Mesenteric fat pad (tissue), 1 donor: Measurements from ENCODE around the gene SUPT6H. TPM values are rescaled to one million over a fixed set of nuclear protein-coding genes. Genes with fewer than 3 reads are reported as not detected.

Source experiments
- DNase-seq: peaks from one replicate; pipeline ENCODE4 v3.0.0-alpha.2; 2020; ENCODE audit warnings: low spot score
- total RNA-seq: library from RNA; stranded (reverse); fragmentation: NEBNext Ultra II Directional; extraction: Animal tissue kit (Norgen Biotek cat#: 25700); gene quantifications from one replicate; pipeline ENCODE4 v1.2.1, GENCODE V29; 2021
- donor health status: DM: yes; HTN: yes; CAD: no.

The SUPT6H gene
- total RNA-seq, 1 donor from 2014 or later: 76.6 TPM

DNA sequence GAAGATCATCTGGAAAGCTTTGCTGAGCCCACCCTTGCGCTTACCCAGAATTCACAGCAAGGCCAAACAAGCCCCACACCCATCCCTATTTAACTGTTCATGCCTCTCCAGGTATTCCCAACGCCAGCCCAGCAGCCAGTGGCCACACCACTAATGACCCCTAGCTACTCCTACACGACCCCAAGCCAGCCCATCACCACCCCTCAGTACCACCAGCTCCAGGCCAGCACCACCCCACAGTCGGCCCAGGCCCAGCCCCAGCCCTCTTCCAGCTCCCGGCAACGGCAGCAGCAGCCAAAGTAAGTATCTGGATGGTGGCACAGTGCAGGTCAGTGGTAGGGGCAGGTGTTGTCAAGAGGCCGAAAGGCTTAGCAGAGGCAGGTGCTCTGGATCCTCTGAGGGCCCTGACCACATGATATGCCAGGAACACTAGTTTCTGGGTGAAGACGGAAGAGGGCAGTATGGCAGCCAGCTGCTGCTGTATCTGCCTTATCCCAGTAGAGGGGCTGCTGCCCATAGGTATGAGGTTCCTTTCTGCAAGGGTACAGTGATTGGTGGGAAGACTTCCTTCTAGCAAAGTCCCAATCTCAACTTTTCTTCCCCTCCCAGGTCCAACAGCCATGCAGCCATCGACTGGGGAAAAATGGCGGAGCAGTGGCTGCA lies 39.0 kb downstream of the SUPT6H start:
- DNase-seq: no peak

DNA sequence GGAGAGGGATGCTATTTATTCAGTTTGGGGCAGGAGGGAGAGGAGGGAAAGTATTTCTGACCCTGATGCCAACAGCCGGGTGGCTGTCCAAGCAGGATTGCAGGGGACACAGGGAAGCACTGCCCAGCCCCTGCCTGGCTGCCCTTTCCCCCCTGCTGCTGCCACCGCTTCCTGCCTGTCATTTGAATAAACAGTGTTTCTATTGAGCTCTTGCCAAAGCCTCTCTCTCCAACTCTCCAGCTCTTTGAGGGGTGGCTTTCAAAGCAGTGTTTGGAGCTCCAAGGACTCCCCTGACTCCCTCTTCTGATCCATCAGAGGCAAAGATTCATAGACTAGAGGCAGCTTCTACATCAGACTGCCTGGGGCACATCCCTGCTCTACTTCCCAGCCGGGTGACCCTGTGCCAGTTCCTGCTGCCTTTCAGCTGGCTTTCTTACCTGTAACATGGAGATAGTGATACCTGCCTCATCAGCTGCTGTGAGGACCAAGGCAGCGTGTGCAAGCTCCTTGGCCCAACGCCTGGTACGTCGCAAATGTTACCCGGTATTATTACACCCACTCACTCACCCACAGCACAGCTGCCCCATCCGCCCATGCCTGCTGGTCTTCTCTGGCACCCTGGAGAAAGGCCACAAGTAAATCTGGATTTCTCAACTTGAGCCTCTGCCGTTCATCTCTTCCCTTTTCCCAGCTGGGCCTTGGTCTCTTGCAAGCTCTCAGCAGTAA lies 40.2 kb downstream of the SUPT6H start:
- no peak for DNase-seq

DNA sequence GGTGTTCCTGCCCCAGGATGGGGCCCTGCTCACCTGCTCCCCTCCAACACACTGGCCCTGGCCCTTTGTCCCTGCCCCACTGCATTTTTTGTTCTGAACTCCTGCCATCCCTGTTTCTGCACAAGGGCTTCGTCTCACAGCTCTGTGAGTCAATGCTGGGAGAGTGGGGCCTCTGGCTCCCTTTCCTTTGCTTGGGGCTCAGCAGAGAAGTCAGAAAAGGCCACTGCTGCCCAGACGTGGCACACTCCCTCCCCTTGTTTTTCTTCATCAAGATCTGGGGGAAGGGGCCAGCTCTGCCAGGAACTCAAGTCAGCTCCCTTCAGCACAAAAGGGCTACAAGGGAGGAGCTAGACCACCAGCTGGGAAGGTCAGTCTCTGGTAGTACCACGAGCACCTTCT lies 40.7 kb downstream of the SUPT6H start:
- DNase-seq: no peak

DNA sequence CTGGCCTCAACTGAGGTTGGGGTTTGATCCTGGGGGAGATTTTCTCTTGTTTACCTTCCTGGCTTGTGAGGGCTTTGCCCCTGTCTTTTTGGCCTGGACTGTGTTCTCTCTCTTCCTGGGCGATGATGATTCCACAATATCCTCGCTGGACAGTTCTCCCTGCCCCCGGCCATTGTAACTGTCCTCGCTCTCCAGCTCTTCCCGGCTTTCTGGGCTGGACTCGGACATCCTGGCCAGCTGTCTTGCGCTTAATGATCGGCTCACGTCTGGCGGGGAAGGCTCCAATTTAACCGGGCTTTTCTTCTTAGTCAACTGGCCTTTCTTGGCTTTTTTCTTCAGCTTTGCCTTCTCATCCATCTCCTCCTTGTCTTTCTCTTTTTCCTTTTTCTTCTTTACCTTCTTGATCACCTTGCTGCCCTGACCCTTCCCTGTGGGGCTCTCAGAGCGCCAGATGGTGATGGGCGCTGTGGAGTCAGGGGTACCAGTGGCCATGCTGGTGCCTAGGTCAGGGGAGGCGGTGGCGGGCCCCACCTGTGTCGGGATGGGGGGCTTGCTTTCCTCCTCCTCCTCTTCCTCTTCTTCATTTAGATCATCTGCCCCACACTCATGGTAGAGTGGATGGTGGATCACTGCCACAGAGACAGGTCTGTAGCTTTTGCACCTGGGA lies 41.7 kb downstream of the SUPT6H start:
- DNase-seq: no peak

DNA sequence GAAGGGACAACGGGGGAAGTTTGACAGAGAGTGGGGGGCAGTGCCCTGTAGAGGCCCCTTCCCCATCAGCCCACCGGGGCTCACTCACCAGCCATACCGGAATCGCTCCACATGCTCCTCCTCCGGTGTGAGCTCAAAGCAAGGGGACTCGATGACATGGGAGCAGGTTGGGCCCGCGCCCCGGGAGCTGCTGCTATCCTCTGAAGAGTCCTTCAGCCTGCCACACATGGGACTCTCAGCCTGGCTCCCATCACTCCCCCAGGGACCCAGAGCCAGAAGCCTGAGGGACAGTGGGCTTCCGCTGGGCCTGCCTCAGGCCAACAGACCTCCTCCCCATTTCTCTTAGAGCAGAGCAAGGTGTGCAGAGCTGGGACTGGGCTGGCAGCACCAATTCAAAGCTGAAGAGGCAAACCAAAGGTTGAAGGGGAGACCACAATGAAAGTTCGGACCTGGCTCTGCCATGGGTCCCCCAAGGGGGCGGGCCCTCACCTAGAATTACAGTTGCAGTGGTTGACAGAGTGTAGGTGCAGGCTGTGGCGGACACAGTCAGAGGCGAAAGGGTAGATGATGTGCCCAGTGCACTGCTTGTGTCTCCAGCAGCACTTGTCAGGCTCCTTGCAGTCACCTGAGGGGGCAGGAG lies 42.3 kb downstream of the SUPT6H start:
- DNase-seq: no peak

DNA sequence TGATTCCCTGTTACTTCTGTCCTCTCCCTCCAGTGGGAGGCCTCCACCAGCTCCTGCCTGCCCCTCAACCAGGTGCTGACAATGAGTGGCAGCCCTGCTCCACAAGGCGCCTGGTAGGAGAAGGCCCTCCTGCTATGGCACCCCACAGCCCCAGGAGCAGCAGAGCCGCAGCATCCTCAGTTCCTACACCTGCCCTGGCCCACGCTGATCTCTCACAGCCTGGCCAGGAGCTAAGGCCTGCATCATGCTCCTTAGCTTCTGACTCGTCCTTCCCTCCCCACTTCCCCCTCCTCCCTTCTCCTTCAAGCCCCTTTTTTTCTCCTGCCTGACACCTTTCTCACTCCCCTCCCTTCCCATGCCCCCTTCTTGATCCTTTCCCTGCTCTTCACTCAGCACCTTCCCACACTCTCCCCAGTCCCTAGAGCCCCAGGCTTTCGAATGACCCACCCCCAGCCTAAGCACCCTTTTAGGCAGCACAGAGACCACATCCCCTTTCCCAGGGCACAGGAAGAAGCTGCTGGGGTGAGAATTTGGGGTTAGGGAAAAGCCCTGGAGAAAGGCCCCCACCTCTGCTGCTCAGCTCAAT lies 43.2 kb downstream of the SUPT6H start:
- no peak for DNase-seq

DNA sequence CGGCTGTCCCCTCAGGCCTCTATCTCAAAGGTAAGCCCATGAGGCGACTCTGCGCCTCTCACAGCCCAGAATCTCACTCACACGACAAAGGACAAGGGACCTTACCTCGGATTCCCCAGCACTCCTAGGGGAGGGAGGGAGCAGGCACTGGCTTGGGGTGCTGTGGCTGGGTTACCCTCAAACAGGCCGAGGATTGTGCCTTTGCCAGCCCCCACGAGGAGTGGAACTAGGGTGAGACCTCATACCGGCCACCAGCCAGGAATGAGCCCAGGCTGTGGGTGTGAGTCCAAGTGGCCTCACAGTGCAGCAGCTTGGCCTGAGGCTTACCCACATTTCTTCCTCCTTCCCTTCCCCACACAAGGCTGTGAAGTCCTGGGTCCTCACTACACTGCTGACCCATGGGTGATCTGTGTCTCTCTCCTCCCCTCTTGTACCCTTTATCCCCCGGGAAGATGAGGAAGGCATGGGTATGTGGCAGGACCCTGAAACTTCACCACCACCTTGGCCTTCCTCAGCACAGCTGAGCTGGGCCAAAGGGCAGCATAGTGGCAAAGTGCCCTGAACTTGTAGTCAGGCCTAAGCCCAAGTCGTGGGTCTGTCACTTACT lies 43.8 kb downstream of the SUPT6H start:
- no peak for DNase-seq

DNA sequence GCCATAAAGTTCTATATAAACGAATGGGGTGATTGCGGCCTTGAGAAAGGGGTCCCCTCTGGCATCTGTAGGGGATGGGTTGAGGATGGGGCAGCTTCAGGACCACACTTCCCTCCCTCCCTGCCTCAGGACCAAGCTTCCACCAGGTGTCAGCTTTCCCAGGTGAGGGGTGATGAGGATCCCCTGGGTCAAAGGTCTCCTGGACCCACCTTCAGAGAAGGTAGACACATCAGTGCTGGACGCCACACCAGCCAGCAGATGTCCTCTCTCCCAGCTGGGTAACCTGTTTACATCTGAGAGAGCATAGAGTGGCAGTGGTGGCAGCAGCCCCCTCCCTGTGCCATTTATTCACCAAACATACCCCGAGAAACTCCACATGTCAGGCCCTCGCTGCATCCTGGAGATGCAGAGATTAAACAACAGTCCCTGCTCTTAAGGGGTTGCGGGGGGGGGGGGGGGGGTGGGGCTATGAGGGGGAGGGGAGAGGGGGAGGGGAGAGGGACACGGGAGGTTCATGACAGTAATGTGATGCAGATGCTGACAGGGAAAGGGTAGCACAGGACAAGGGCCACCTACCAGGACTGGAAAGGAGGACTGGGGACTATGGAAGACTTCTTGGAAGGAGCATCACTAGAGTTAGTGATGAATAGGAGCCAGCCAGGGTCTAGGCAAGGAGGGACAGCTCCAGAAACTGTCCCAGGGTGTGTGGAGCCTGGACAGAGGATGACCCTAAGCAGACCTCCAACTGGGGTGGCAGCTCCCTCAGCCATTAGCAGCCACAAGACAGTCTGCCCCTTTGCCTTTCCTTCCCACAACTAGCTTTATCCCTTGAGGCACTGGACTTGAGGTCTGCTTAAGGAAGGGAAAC lies 44.7 kb downstream of the SUPT6H start:
- DNase-seq: no peak

DNA sequence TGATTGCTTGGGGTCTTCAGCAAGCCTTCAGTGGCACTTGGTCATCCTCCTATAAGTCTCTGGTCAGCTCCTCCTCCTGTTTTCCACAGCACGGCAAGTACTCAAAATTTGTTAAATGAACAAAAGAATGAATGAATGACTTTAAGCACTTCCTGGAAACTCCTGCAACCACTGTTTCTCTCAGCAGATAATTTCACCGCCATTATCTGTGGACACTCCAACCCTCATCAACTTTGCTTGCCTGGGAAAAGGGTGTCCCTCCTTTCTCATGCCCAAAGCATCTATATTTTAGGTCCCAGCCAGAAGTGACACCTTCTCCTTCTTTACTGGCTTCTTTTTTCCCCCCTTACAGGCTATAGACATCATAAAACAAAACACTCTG lies 45.3 kb downstream of the SUPT6H start:
- DNase-seq: no peak

DNA sequence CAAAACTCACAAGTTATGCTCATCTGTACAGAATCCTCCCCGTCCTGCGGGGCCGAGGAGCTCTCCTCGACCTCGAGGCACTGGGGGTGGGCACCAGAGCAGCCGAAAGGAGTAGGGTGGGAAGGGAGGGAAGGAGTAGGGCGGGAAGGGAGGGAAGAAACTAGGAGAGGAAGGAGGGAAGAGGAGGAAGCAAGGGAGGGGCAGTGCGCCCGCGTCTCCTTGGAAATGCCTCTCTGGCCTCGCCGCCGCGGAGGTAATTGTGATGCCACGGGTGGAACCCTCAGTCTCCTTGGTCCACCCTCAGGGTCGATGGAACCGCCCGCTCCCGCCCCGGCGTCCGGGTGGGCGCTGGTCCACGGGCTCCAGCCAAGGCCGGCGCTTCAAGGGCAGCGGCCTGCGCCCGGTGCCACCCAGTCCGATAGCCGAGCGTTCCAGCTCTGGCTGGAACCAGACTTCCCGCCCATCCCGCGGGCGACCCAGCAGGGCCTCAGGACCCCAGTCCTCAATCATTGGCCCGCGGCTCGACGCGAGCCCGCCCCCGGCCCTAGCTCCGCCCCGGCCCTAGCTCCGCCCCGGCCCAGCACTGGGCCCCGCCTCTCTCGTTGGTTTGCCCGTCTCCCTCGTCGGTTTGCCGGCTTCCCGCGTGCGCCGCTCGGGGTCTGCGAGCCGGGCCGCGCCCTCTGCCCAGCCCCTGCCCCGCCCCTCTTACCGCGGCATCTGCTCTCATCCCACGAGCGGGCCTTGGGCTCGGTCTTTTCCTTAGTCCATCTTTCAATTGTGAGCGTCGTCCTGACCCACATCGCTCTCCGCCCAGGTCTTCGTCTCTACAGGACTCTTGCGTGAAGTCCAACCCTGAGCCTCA lies 49.1 kb downstream of the SUPT6H start:
- peak; percentile 96 for DNase-seq

DNA sequence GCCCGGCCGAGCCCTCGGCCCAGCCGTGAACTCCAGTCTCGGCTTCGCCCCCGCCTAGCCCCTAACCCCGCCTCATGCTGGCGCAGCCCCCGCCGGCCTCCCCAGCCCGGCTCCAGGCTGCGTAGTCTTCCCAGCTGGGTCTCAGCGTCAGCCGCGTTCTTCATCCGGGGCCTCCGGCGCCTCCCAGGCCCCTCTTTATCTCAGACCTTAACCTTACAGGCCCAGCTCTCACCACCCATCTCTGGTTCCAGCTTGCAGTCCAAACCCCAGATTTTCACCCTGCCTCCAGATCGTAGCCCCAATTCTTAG lies 49.7 kb downstream of the SUPT6H start, which contains the start of gene PROCA1:
TSS of gene PROCA1 (minus strand) at position 166 of the 309 bp plus-strand sequence. CDS start 228 bp downstream, outside the sequence.
- no peak for DNase-seq

DNA sequence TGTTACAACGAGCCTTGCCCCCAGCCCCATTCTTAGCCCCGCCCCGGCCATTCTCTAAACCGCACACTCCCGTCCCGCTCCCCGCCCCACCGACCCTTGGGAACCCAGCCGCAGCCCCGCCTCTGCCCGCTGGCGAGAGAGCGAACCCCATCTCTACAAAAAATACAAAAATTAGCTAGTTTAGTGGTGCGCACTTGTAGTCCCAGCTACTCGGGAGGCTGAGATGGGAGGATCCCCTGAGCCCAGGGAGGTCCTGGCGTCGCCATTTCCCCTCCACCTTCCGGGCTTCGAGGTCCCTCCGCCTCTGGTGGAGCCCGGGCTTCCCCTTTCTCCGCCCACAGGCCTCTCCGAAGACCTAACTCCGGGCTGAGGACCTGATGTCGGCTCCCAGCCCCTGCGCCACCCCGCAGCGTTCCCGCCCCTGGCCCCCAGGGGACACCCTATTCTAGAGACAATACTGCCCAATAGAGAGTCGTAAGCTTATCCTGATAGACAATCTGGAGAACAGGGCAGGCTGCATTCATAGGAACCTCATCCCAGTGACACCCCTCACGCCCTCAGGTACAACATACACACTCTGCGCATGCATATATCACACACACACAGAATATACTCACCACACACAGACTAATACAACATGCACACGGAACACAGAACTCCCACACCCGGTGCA lies 50.2 kb downstream of the SUPT6H start:
- DNase-seq: no peak

DNA sequence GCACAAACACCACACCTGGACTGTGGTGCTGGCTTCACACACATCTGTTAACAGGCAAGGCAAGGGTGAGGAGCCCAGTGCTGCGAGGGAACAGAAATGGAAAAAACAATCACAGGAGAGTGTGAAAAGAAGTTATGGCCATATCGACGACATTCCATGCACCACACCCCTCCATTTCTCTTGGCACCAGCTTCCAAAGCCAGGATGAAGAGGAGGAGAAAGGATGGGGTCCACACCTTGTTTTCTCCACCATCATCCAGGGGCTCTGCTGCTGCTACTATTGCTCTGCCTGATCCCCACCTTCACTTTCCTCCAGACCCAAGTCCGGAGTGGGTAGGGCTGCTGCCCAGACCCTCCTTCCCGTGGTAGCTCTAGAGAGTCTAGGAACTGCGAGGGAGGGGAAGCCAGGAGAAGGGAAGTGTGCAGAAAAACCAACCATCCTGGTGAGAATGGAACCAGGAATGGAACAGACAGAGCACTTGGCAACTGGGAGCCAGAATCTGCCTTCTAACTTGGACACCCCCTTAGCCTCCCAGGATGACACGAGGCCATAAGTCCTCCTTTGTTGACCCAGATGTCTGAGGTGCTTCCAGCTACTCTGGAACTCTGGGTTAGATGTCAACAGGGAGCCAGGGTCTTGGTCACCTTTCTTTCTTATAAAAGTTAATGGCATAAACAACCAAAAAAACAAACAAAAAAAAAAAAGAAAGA lies 50.9 kb downstream of the SUPT6H start:
- no peak for DNase-seq

DNA sequence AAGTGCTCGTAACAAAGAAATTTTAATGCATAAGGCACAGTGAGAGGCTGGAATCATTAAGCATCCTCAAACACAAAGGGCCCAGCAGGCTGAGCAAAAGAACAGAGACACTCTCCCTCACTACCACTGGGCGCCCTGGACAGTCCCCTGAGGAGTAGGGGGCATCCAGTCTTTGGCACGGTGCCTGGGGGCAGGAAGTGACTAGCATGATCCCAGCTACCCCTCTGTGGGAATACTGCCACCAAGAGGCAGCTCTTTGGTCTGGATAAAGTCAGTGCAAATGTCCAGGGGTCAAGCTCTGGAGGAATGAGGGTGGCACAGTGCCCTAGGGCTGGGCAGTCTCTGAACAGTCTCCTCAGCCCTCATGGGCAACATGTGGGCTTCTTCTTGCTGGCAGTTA lies 52.3 kb downstream of the SUPT6H start:
- DNase-seq: no peak

DNA sequence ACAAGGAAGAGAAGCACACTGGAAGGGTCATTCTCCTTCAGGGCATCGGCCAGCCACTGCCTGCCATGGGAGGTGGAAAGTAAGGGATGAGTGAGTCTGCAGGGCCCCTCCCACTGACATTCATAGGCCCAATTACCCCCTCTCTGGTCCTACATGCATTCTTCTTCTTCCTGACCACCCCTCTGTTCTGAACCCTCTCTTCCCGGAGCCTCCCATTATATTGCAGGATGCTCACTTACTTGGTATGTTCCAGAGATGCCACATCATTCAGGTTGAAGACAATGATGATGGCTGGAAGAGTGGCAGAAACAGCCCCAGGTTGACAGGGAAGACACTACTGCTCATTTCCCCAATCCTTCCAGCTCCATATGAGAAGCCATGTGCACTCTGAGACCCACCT lies 53.2 kb downstream of the SUPT6H start:
- DNase-seq: no peak

DNA sequence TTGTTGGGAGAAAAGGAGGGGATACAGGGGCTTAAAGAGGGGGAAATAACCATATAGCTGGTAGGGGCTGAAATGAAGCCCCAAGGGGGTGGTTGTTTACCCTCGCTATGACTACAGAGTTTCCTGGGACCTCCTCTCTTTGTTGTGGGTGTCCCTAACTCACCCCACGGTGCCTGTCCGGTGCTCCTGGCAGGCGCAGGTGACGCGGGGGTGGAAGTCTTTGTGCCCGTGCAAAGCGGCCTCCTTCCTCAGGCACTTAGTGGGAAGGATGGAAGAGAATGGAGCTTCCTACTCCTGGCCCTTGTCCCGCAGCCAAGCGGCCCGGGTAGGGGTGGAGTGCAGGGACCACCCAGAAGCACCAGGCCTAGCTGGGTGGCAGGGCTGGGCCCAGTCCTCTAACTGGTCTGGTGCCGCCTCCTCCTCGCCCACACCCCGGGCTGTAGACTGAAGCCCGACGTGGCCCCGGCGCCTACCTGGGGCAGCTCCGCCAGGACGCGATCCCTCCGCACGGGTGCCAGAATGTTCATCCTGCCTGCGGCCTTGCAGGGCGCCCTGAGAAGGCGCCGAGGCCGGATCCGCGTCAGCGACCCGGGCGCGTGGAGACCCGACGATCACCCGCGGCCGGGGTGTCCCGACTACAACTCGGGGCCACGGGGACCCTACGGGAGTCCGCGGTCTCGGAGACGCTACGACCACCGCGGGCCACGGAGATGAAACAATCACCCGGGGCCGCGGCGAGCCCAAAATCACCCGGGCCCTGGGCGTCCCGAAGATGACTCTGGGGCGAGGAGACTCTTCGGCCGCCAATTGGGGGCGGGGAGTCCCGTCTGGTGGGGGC lies 55.0 kb downstream of the SUPT6H start:
- DNase-seq: no peak
